HepG2 (cell line): ENCODE measurements around the gene CCDC91. TPM values are rescaled to one million over a fixed set of nuclear protein-coding genes. Genes with fewer than 3 reads are reported as not detected.

ENCODE experiments used
- ATAC-seq: fragments of 200-7000 bp; cut with Tn5 transposase; 3 replicates; pipeline ENCODE4 v1.9.1; 2020; ENCODE audit warnings: mild to moderate bottlenecking, moderate library complexity
- BruUV-seq: library from RNA; stranded (reverse); fragments of 400-500 nt; replicated peaks from 2 replicates; lab custom pipeline; 2021; lab: Mats Ljungman, UMichigan
- CTCF ChIA-PET: fragments of 300-600 bp; formaldehyde crosslinking; extraction: SDS; loops from one replicate; lab custom pipeline; 2021; ENCODE audit warnings: low total read pairs, inconsistent platforms, low intra/inter-chr PET ratio; lab: Yijun Ruan, JAX
- POLR2A ChIA-PET: fragments of 350-600 bp; sonication (Branson Sonifier 250); formaldehyde crosslinking; loops from one replicate; lab custom pipeline; 2020; ENCODE audit warnings: antibody characterized with exemption, inconsistent platforms; lab: Yijun Ruan, JAX
- DNase-seq: peaks from one replicate; pipeline ENCODE4 v3.0.0-alpha.2; 2015; ENCODE audit warnings: low spot score
- FAIRE-seq: peaks from 3 replicates; lab custom pipeline; 2011; peaks lifted over from hg19 to GRCh38; lab: Jason Lieb, UNC
- H2AFZ ChIP-seq: one replicate; pipeline ENCODE4 v1.6.1; 2011; ENCODE audit warnings: low read length, inconsistent platforms
- H3K27ac ChIP-seq: fragments of 300-600 bp; 3 replicates; pipeline ENCODE4 v1.8.0; 2011; ENCODE audit warnings: mixed run types, mild to moderate bottlenecking, mixed read lengths, low read length, inconsistent platforms; ENCODE audit not compliant: insufficient read depth; ENCODE audit errors: extremely low read length
- H3K27me3 ChIP-seq, 2 experiments: fragments of 200-600 bp in 1 of 2; 2 replicates in 1 of 2; 3 replicates in 1 of 2; pipeline versions ENCODE4 v1.6.0 to v1.8.0; 2011; ENCODE audit warnings: low read length in 2 of 2, mild to moderate bottlenecking in 2 of 2, moderate library complexity in 2 of 2, inconsistent platforms in 1 of 2; ENCODE audit not compliant: insufficient read depth in 2 of 2, control insufficient read depth in 1 of 2
- H3K36me3 ChIP-seq, 2 experiments: fragments of 200-600 bp in 1 of 2; replicated peaks in 1 of 2; 2 replicates in 1 of 2; 3 replicates in 1 of 2; pipeline versions ENCODE4 v1.5.1 to v1.8.0; 2011; ENCODE audit warnings: low read length in 2 of 2, inconsistent platforms in 1 of 2; ENCODE audit not compliant: insufficient read depth in 2 of 2, control insufficient read depth in 1 of 2
- H3K4me1 ChIP-seq: 2 replicates; pipeline ENCODE4 v1.5.1; 2012; ENCODE audit warnings: low read length, inconsistent platforms; ENCODE audit not compliant: insufficient read depth
- H3K4me2 ChIP-seq: 2 replicates; pipeline ENCODE4 v1.6.0; 2011; ENCODE audit warnings: low read depth, low read length, inconsistent platforms
- H3K4me3 ChIP-seq, 3 experiments: fragments of 200-600 bp in 1 of 3; sonication (generic), shearing (Covaris generic) in 1 of 3; replicated peaks in 1 of 3; 2 replicates each; pipeline ENCODE4 v1.5.1; 2011 to 2016; ENCODE audit warnings: low read length in 3 of 3, inconsistent platforms in 2 of 3, low read depth in 2 of 3, mild to moderate bottlenecking in 2 of 3, control low read depth in 1 of 3, mixed read lengths in 1 of 3; ENCODE audit not compliant: insufficient read depth in 1 of 3
- H3K79me2 ChIP-seq: one replicate; pipeline ENCODE4 v1.6.1; 2011; ENCODE audit warnings: low read length, inconsistent platforms; ENCODE audit not compliant: insufficient read depth
- H3K9ac ChIP-seq: 2 replicates; pipeline ENCODE4 v1.6.0; 2011; ENCODE audit warnings: mild to moderate bottlenecking, low read depth, low read length, inconsistent platforms; ENCODE audit not compliant: insufficient read depth
- H3K9me3 ChIP-seq: 2 replicates; pipeline ENCODE4 v1.5.1; 2012; ENCODE audit warnings: mild to moderate bottlenecking, low read length
- H4K20me1 ChIP-seq: 2 replicates; pipeline ENCODE4 v1.6.0; 2011; ENCODE audit warnings: inconsistent platforms, mild to moderate bottlenecking, low read length, moderate library complexity; ENCODE audit not compliant: insufficient read depth
- ATF7 ChIP-seq, 2 experiments: fragments of 450-650 bp in 1 of 2; sonication (generic) in 1 of 2; formaldehyde crosslinking in 1 of 2; IDR thresholded peaks; 2 replicates each; pipeline versions ENCODE4 v1.4.0 to v1.6.1; 2016 to 2020; ENCODE audit warnings: antibody characterized with exemption in 1 of 2, mild to moderate bottlenecking in 1 of 2, missing genetic modification reagents in 1 of 2
- BRD4 ChIP-seq: sonication (generic); formaldehyde crosslinking; IDR thresholded peaks from 2 replicates; pipeline ENCODE4 v1.4.0; 2020; ENCODE audit warnings: missing genetic modification reagents
- FOXC1 ChIP-seq: sonication (generic); formaldehyde crosslinking; IDR thresholded peaks from 2 replicates; pipeline ENCODE4 v1.8.0; 2022; ENCODE audit warnings: mild to moderate bottlenecking, missing genetic modification reagents, borderline replicate concordance
- FOXK1 ChIP-seq: sonication (generic); formaldehyde crosslinking; IDR thresholded peaks from 2 replicates; pipeline ENCODE4 v1.4.0; 2020; ENCODE audit warnings: low read depth, missing genetic modification reagents, borderline replicate concordance
- KDM5A ChIP-seq: fragments of 200-600 bp; sonication (generic); IDR thresholded peaks from 2 replicates; pipeline ENCODE4 v1.7.0; 2018; ENCODE audit warnings: antibody characterized with exemption, mild to moderate bottlenecking, low read length, borderline replicate concordance
- SNRNP70 ChIP-seq: fragments of 200-400 bp; formaldehyde crosslinking; IDR thresholded peaks from 2 replicates; pipeline ENCODE4 v1.6.1; 2017; ENCODE audit warnings: mild to moderate bottlenecking, low read depth, low read length, moderate library complexity
- ZNF256 ChIP-seq: sonication (generic); formaldehyde crosslinking; conservative IDR thresholded peaks from 2 replicates; pipeline ENCODE4 v1.4.0; 2020; ENCODE audit warnings: missing genetic modification reagents
- ZNF432 ChIP-seq: sonication (generic); formaldehyde crosslinking; IDR thresholded peaks from 2 replicates; pipeline ENCODE4 v1.5.0; 2020; ENCODE audit warnings: missing genetic modification reagents, mild to moderate bottlenecking, borderline replicate concordance
- ZNF451 ChIP-seq: sonication (generic); formaldehyde crosslinking; IDR thresholded peaks from 2 replicates; pipeline ENCODE4 v1.5.0; 2020; ENCODE audit warnings: mild to moderate bottlenecking, missing genetic modification reagents
- ZNF746 ChIP-seq: sonication (generic); formaldehyde crosslinking; IDR thresholded peaks from 2 replicates; pipeline ENCODE4 v1.8.0; 2022; ENCODE audit warnings: mild to moderate bottlenecking, missing genetic modification reagents
- WGBS: methylation state at CpG from one replicate; pipeline ENCODE4 v1.1.6; 2017; ENCODE audit warnings: low lambda C conversion rate; 5-methylcytosine and 5-hydroxymethylcytosine counted together
- in situ Hi-C: cut with HindIII; loops from 2 replicates; pipeline ENCODE4 v1.10.0; 2017; ENCODE audit warnings: low pct_unique_long_range_greater_than_20kb; ENCODE audit not compliant: extremely low pct_ligation_motif_present
- intact Hi-C: fragments of 100-400 bp; cut with micrococcal nuclease; formaldehyde crosslinking; loops from one replicate; pipeline ENCODE4 v1.10.0; 2022; ENCODE audit not compliant: unreplicated experiment
- polyA plus RNA-seq, 8 experiments: library from polyadenylated mRNA; depleted of rRNA in 3 of 8; stranded (reverse) in 7 of 8; unstranded in 1 of 8; fragments of >200 nt; fragmentation: Illumina TruSeq in 4 of 8; extraction: Trizol in 4 of 8; gene quantifications; 2 replicates each; pipeline versions ENCODE4 v1.2.1 to v1.2.3, GENCODE V29; 2011 to 2016; ENCODE audit warnings: low read depth in 4 of 8, missing spikeins in 1 of 8, mixed read lengths in 1 of 8; ENCODE audit not compliant: insufficient read depth in 1 of 8
- total RNA-seq, 5 experiments: library from RNA; depleted of rRNA; stranded (reverse); fragments of >200 nt; fragmentation: Illumina TruSeq; extraction: Trizol; gene quantifications; 2 replicates each; pipeline ENCODE4 v1.2.3, GENCODE V29; 2016; ENCODE audit warnings: low read depth in 1 of 5

Gene CCDC91
- total and polyA plus RNA-seq, 2 of the 13 experiments (the other 11 are each of a cell fraction or from before 2014, with no cell fraction given), result 9.8 to 15.8 TPM

DNA sequence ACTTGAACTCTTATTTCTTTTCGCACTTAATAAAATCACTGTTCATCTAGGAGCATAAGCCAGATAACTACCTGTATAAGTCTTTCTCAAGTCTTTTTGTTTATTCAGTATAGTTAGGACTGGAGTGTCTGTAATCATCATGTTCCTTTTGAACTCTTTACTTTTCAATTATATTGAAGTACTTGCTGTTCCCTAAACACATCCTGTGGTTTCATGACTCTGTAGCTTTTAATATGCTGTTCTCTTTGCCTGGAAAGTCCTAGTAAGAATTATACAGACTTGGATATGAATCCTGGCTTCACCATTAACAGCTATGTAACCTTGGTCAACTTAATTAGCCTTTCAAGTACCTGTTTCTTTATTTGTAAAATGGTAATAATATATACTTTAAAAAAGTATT lies 88.2 kb downstream of the CCDC91 start:
- TF ChIP-seq ZNF256 (CRISPR knock-in tag), result no peak
- no peak for TF ChIP-seq FOXK1
- TF ChIP-seq ATF7 (IDR thresholded peaks at IDR 0.05), result no peak
- TF ChIP-seq ATF7 (CRISPR knock-in tag; IDR thresholded peaks at IDR 0.05), result no peak
- TF ChIP-seq ZNF746, result no peak
- no peak for TF ChIP-seq KDM5A
- no peaks in the 10 kb centered on the region for H3K79me2 ChIP-seq
- no peaks in the 10 kb centered on the region for H3K4me1 ChIP-seq
- in situ Hi-C loops (no loop called here), intact Hi-C loops (no loop called here)
- H3K27ac ChIP-seq, result no peak overlapping the region
- no peak overlapping the region for H2AFZ ChIP-seq
- H3K4me2 ChIP-seq, result no peak overlapping the region
- ATAC-seq (no peak), DNase-seq (no peak), FAIRE-seq (no peak)
- ChIA-PET POLR2A (no interaction called here), CTCF (no interaction called here)
- no TSS peak for BruUV-seq
- H3K9me3 ChIP-seq, result peaks cover 9% of the 10 kb centered on the region; the same call in 1 of the 2 replicates
- 98% methylated on average over 1 of the region's 1 CpG for WGBS
- H3K36me3 ChIP-seq, result no peaks in the 10 kb centered on the region
- no peak overlapping the region for H3K9ac ChIP-seq
- H3K4me3 ChIP-seq, result no peak overlapping the region
- H4K20me1 ChIP-seq, result no peaks in the 10 kb centered on the region
- no peaks in the 10 kb centered on the region for H3K27me3 ChIP-seq

DNA sequence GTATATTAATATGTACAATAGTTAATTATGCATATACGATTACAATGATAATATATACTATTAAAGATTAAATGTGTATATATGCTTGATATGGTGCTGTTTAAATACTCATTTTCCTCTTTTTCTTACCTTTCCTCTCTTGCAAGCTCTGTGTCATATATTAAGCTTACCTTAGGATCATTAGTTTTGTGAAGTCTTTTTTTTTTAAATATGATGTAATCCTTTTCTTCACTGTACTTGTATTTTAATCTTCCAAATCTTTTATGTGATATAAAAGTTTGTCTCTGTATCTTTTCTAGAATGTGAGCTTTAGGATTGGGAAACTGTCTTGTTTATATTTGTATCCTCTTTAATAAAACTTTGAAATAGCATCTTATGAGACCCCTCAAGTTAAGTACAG lies 88.7 kb downstream of the CCDC91 start:
- no peak overlapping the region for H2AFZ ChIP-seq
- no peaks in the 10 kb centered on the region for H3K27me3 ChIP-seq
- 92% methylated on average over 1 of the region's 1 CpG for WGBS
- FAIRE-seq (no peak), ATAC-seq (no peak), DNase-seq (no peak)
- no peaks in the 10 kb centered on the region for H3K79me2 ChIP-seq
- H4K20me1 ChIP-seq, result no peaks in the 10 kb centered on the region
- in situ Hi-C loops (no loop called here), intact Hi-C loops (no loop called here)
- TF ChIP-seq ZNF432 (CRISPR knock-in tag) (no peak), BRD4 (CRISPR knock-in tag) (no peak), ATF7 (IDR thresholded peaks at IDR 0.05) (peak; percentile 80), ATF7 (CRISPR knock-in tag; IDR thresholded peaks at IDR 0.05) (no peak), ZNF451 (no peak), SNRNP70 (no peak), FOXC1 (CRISPR knock-in tag) (no peak)
- H3K27ac ChIP-seq, result no peak overlapping the region
- no peaks in the 10 kb centered on the region for H3K36me3 ChIP-seq
- no peak overlapping the region for H3K4me3 ChIP-seq
- BruUV-seq, result no TSS peak
- CTCF ChIA-PET, result no interaction called here
- H3K9me3 ChIP-seq, result peaks cover 9% of the 10 kb centered on the region; the same call in 1 of the 2 replicates
- no peaks in the 10 kb centered on the region for H3K4me1 ChIP-seq
- no peak overlapping the region for H3K9ac ChIP-seq
- no peak overlapping the region for H3K4me2 ChIP-seq
- POLR2A ChIA-PET, result no interaction called here
